ENCODE measurements around the gene CCR5.
"Not testable (repeated sequence)": the region's sequence is repeated elsewhere in the genome, so short reads cannot be mapped to it uniquely, and the experiment has no call there.

The CCR5 gene

DNA sequence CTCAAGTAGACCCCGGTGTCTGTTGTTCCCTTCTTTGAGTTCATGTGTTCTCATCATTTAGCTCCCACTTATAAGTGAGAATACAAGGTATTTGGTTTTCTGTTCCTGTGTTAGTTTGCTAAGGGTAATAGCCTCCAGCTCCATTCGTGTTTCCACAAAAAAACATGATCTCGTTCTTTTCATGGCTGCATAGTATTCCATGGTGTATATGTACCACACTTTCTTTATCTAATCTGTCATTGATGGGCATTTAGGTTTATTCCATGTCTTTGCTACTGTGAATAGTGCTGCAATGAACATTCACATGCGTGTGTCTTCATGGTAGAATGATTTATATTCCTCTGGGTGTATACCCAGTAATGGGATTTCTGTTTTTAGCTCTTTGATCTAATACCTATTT, 32.2 kb downstream of the CCR5 start:
- in situ Hi-C loops (cut with HindIII; ENCODE audit: low sequenced_read_pairs) = not testable (repeated sequence)

DNA sequence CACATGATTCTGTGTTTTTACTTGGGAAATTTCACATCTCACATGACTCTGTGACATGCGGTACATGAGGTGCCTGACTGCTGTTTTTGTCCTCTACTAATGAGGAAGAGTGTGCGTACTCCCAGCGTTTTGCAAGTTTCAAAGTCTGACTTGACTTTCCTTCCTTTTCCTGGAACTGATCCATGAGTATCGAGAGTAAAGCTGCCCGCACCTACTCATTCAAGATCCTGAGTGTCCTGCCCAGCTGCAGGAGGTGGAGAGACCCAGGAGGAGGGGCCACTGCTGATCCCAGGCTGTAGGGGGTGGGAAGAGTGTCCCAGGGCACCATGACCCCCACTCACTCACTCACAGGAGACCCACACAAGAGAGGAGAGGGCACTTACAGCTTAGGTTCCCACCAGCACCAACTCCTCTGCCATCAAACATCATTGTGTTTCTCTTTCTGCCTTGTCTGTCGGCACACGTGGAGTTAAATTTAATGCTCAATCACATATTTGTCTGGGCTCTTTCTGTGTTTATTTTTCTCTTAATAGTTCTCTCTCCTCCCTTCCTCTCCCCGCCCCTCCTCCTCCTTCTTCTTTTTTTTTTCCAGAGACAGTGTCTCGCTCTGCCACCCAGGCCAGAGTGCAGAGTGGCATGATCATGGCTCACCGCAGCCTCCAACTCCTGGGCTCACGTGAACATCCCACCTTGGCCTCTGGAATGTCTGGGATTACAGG, 34.7 kb downstream of the CCR5 start:
- in situ Hi-C loops (cut with HindIII; ENCODE audit: low sequenced_read_pairs) = no loop called here

DNA sequence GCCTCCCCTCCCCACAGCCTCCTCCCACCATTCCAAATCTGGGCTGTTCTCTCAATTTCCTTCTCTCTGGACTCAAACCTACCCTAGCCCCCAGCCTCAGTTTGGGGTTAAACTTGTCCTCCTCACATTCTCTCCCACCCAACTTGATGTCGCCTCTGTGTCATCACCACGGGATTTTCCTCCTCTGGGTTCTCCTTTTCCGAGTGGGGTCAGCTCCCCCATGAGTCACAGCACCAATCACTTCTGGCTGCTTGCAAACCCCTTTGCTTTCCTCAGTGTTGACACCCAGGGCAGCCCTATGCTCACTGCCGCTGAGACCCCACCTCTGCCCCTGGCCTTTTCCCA, 35.7 kb downstream of the CCR5 start:
- in situ Hi-C loops (cut with HindIII; ENCODE audit: low sequenced_read_pairs) = no loop called here

DNA sequence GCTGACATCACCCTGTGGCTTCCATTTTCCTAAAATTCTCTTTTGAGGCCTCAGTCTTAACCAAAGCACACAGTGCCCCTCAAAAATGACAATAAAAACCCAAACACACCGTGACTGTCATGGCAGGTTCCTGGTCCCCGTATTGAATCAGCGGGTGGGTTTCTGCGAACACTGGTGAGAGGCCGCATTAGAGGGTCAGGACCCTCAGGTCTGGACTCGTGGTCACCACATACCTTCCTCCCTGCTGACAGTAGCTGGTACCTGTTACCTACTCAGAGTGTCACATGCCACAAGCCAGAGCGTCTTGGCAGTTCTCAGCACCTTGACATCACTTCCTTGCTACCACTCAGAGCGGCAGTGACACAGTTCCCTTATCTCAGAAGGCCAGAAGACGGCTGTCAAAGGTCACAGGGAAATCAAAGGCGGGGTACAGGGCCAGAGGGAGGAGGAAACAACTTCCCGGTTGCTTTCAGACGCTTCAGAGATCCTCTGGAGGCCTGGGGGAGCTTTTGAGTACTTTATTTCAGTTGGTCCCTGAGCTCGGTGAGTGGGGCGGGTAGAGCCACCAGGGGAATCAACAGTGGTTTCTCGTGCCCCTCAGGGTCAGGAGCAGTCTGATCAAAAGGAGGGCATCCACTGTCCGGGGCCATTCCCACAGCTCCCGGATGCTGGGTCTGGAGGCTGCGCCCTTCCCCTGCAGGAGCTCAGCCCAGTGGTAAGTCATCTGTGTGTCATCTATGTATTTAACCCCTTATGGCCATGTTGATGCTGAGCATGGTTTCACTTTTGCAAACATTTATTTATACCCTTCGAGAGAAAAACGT, 36.3 kb downstream of the CCR5 start, which contains the start of the genes CCR5AS and CCRL2:
TSS of gene CCR5AS (minus strand) at position 279 of the 824 bp plus-strand sequence.
TSS of gene CCRL2 (plus strand) at position 472 of the 824 bp plus-strand sequence. CDS start 821 bp downstream, outside the sequence.
- in situ Hi-C loops (cut with HindIII; ENCODE audit: low sequenced_read_pairs) = no loop called here

GRCh38 chr3:46407970-46408369, 37.2 kb downstream of the CCR5 start:
- in situ Hi-C loops (cut with HindIII; ENCODE audit: low sequenced_read_pairs) = no loop called here

DNA sequence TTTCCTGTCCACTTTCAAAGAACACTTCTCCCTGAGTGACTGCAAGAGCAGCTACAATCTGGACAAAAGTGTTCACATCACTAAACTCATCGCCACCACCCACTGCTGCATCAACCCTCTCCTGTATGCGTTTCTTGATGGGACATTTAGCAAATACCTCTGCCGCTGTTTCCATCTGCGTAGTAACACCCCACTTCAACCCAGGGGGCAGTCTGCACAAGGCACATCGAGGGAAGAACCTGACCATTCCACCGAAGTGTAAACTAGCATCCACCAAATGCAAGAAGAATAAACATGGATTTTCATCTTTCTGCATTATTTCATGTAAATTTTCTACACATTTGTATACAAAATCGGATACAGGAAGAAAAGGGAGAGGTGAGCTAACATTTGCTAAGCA, 38.1 kb downstream of the CCR5 start:
- in situ Hi-C loops (cut with HindIII; ENCODE audit: low sequenced_read_pairs) = no loop called here

- in situ Hi-C loops (cut with HindIII; ENCODE audit: low sequenced_read_pairs) = no loop called here
Observed at GRCh38 chr3:46409739-46410489, 39.2 kb downstream of the CCR5 start.

DNA sequence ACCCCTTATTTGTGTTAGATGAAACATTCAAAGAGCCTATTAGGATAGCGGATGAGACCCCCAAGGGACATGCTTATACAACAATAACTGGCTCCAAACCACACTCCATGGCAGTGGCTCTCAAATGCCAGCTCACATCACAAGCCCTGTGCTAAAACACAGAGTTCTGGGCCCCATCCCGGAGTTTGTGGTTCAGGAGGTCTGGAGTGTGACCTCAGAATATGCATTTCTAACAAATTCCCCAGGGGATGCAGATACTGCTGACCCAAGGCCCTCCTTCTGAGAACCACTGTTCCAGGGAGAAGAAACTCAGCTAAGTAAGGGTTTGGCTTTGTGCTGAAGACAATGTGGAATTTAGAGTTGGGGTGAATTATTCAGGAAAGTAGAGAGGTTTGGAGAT, 39.9 kb downstream of the CCR5 start:
- in situ Hi-C loops (cut with HindIII; ENCODE audit: low sequenced_read_pairs) = no loop called here

DNA sequence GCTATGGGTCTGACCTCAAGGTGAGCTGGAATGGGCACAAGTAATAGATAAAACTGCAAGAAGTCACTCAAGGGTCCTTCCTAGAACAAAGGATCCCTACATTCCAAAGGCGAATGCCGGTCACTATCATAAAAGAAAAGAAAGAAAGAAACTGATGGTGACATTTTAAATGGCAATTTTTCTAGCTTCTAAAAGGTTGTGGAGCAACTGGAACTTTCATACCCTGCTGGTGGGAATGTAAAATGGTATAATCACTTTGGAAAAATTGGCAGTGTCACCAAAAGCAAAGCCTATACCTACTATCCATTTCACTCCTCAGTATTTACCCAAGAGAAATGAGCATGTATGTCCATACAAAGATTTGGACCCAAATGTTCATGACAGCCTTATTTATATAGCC, 40.5 kb downstream of the CCR5 start:
- in situ Hi-C loops (cut with HindIII; ENCODE audit: low sequenced_read_pairs) = no loop called here

DNA sequence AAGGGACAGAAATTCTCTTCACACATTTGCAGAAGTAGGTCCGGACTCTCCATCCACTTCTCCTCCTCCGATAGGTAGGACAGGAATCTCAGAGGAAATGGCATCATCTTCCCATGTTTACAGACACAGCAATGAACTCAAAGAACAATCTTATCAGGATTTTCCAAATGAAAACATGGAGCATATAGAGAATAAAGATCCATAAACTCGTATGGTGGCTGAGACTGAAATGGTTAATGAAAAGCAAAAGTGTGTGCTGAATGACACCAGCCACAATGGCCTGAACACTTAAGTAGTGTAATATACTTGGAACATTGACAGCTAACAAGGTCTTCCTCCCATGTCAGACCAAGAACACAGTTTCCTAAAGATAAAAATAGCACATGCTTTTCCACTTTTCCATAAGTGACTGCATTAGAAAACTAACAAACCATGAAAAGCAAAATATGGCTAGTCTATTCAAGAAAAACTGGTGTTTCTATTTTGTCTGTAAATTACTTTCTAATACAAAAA, 42.1 kb downstream of the CCR5 start:
- in situ Hi-C loops (cut with HindIII; ENCODE audit: low sequenced_read_pairs) = no loop called here

- in situ Hi-C loops (cut with HindIII; ENCODE audit: low sequenced_read_pairs) = no loop called here
Observed at GRCh38 chr3:46413951-46414350, 43.2 kb downstream of the CCR5 start.

DNA sequence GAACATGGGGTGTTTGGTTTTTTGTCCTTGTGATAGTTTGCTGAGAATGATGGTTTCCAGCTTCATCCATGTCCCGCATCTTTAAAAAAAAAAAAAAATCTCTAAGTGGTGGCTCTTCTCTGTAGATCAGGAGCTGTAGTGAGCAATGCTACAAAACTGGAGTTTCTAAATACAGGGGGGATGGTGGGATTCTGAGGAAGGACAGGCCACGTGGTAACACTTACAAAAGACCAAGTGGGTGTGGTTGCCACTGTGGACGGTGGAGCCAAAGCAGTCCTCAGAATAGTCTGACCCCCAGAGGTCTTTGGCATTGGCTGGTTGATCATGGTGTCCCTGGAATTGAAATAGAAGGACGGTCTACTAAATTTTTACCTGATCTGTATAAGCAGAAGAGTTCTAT, 44.0 kb downstream of the CCR5 start:
- in situ Hi-C loops (cut with HindIII; ENCODE audit: low sequenced_read_pairs) = no loop called here

DNA sequence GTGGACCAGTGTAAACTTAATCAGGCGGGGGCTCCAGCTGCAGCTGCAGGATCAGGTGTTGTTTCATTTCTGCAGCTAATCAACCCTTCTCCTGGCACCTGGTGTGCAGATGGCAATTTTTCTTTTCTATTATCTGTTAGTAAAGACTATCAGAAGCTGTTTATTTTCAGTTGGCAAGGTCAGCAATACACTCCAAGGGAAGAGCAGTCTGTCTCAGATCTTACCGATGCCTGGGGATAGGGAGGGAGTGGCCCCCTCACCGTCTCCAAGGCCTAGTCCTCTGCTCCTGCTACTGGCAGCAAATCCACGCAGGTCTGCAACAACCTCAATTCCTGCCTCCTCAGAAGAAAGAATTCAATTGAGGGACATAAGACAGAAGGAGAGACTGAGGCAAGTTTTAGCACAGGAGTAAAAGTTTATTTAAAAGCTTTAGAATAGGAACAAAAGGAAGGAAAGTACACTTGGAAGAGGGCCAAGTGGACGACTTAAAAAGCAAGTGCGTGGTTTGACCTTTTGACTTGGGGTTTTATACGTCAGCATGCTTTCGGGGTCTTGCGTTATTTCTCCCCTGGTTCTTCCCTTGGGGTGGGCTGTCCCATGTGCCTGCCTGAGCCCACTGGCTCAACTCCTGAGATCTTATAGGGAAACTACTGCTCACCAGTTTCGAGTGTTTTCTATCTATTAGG, 45.5 kb downstream of the CCR5 start:
- in situ Hi-C loops (cut with HindIII; ENCODE audit: low sequenced_read_pairs) = no loop called here

- in situ Hi-C loops (cut with HindIII; ENCODE audit: low sequenced_read_pairs) = no loop called here
Observed at GRCh38 chr3:46416811-46417510, 46.2 kb downstream of the CCR5 start.

- in situ Hi-C loops (cut with HindIII; ENCODE audit: low sequenced_read_pairs) = no loop called here
Observed at GRCh38 chr3:46417841-46418611, 47.3 kb downstream of the CCR5 start.

DNA sequence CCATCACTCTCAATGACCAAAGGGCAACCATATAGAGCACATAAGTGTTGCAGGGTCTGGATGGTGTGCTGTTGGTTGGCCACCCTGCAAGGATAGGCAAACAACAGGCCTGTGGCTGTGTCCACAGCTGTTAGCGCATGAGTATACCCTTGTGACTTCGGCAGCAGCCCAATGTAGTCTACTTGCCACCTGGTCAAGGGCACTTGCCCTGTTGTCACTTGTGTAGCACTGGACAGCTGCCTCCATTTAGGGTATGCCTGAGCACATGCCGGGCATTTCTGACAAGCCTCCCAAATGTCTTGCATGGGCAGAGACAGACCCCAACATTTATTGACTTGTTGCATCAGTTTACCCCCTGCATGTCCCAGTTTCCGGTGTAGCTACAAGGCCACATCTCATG, 49.1 kb downstream of the CCR5 start:
- in situ Hi-C loops (cut with HindIII; ENCODE audit: low sequenced_read_pairs) = no loop called here

DNA sequence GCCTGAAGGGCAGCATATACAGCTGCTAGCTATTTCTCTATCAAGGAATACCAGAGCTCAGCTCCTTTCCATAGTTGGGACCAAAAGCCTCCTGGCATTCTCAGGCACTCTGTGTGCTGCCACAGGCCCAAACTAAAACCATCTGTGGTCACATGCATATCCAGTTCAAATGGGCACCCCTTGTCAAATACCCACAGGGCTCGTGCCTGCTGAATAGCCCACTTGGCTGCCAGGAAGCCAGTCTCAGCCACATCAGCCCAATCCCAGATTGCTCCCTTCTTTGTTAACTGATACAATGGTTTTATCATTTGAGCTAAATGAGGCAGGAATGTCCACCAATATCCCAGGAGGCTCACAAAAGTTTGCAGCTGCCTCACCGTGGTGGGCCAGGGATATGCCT, 50.2 kb downstream of the CCR5 start:
- in situ Hi-C loops (cut with HindIII; ENCODE audit: low sequenced_read_pairs) = no loop called here

- in situ Hi-C loops (cut with HindIII; ENCODE audit: low sequenced_read_pairs) = no loop called here
Observed at GRCh38 chr3:46422617-46423016, 51.9 kb downstream of the CCR5 start.

DNA sequence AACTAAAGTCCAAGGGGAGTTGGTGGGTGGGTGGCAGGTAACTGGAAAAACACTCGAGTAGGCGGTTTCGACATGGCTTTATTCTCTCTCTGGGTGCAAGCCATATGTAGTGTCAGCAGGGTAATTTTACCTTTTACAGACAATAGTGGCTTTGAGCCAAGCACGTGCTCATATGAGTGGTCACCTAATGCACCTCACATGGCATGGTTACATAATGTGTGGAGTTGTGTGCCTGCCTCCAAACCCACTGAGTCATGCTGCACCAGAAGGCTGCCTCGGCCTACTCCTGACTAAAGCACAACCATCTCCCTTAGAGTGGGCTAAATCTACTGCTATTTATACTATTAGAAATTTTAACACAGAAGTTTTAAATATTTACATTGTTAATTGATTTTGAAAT, 52.8 kb downstream of the CCR5 start:
- in situ Hi-C loops (cut with HindIII; ENCODE audit: low sequenced_read_pairs) = no loop called here
